GM12892 (cell line): Measurements from ENCODE around the gene GPC5.

ENCODE experiments used
- POLR2A ChIP-seq: IDR thresholded peaks from 2 replicates; pipeline ENCODE4 v1.6.1; 2011; ENCODE audit warnings: low read depth, low read length, control low read depth
- POLR2AphosphoS5 ChIP-seq: IDR thresholded peaks from 2 replicates; pipeline ENCODE4 v1.6.1; 2011; ENCODE audit warnings: low read depth, low read length, control low read depth
- TAF1 ChIP-seq: IDR thresholded peaks from 2 replicates; pipeline ENCODE4 v1.6.1; 2011; ENCODE audit warnings: low read depth, mild to moderate bottlenecking, control low read depth, low read length, borderline replicate concordance

- TF ChIP-seq POLR2A: no peak
- TF ChIP-seq POLR2AphosphoS5: no peak
- no peak for TF ChIP-seq TAF1
These were observed 1445.1 kb downstream of the GPC5 start for GRCh38 chr13:92843549-92843948.
